ENCODE measurements around the gene CNTN1.

The CNTN1 gene

GRCh38 chr12:40692765-40693206 is 547 bp downstream of the CNTN1 start:
- DNase-seq (ENCODE audit: extremely low spot score): peak; percentile 33
- POLR2A ChIA-PET: no interaction called here
- CTCF ChIA-PET: no interaction called here
- TF ChIP-seq L3MBTL2 (conservative IDR thresholded peaks at IDR 0.05) (peak; percentile 42; the same call in 1 of the 2 replicates), SUZ12 (IDR thresholded peaks at IDR 0.05) (no peak)

- peak; percentile 51 for DNase-seq (ENCODE audit: extremely low spot score)
- ChIA-PET POLR2A (no interaction called here), CTCF (no interaction called here)
Observed at GRCh38 chr12:40693207-40693821, 1.1 kb downstream of the CNTN1 start.

GRCh38 chr12:40697566-40698259 is 5.5 kb downstream of the CNTN1 start:
- POLR2A ChIA-PET: no interaction called here
- TF ChIP-seq FOXA1 (IDR thresholded peaks at IDR 0.05) (no peak), FOXM1 (IDR thresholded peaks at IDR 0.05; ENCODE audit: borderline replicate concordance) (no peak), CTBP1 (IDR thresholded peaks at IDR 0.05; ENCODE audit: borderline replicate concordance) (no peak), NFRKB (IDR thresholded peaks at IDR 0.05) (no peak), HDGF (IDR thresholded peaks at IDR 0.05; ENCODE audit: borderline replicate concordance) (no peak), ARNT (IDR thresholded peaks at IDR 0.05) (no peak), ELF4 (IDR thresholded peaks at IDR 0.05) (no peak), SUZ12 (IDR thresholded peaks at IDR 0.05) (no peak), FOXK2 (IDR thresholded peaks at IDR 0.05) (no peak), TARDBP (IDR thresholded peaks at IDR 0.05) (no peak), PKNOX1 (IDR thresholded peaks at IDR 0.05) (0 out of 2 replicates have a peak, but pooled peaks have one; percentile 31), L3MBTL2 (conservative IDR thresholded peaks at IDR 0.05) (no peak), BHLHE40 (IDR thresholded peaks at IDR 0.05; ENCODE audit: borderline replicate concordance) (no peak), LEF1 (IDR thresholded peaks at IDR 0.05; ENCODE audit: borderline replicate concordance) (no peak), ZNF384 (IDR thresholded peaks at IDR 0.05) (peak; percentile 86), SP1 (IDR thresholded peaks at IDR 0.05) (no peak)
- no peak for DNase-seq (ENCODE audit: extremely low spot score)
- CTCF ChIA-PET: interaction anchor here (0.6 kb wide), 2 partner anchors 17 to 77 kb away, joined by 3 read pairs; no protein-coding TSS in a partner anchor

More at GRCh38 chr12:40693207-40693821, 1.1 kb downstream of the CNTN1 start:
- TF ChIP-seq LEF1 (IDR thresholded peaks at IDR 0.05; ENCODE audit: borderline replicate concordance): no peak
- no peak for TF ChIP-seq L3MBTL2 (conservative IDR thresholded peaks at IDR 0.05)
- no peak for TF ChIP-seq ZNF384 (IDR thresholded peaks at IDR 0.05)
- TF ChIP-seq FOXM1 (IDR thresholded peaks at IDR 0.05; ENCODE audit: borderline replicate concordance): no peak
- TF ChIP-seq ARNT (IDR thresholded peaks at IDR 0.05): no peak
- TF ChIP-seq PKNOX1 (IDR thresholded peaks at IDR 0.05): no peak
- TF ChIP-seq NFRKB (IDR thresholded peaks at IDR 0.05): no peak
- no peak for TF ChIP-seq FOXK2 (IDR thresholded peaks at IDR 0.05)
- no peak for TF ChIP-seq ELF4 (IDR thresholded peaks at IDR 0.05)
- no peak for TF ChIP-seq CTBP1 (IDR thresholded peaks at IDR 0.05; ENCODE audit: borderline replicate concordance)
- TF ChIP-seq FOXA1 (IDR thresholded peaks at IDR 0.05): no peak
- no peak for TF ChIP-seq SP1 (IDR thresholded peaks at IDR 0.05)
- no peak for TF ChIP-seq HDGF (IDR thresholded peaks at IDR 0.05; ENCODE audit: borderline replicate concordance)
- TF ChIP-seq BHLHE40 (IDR thresholded peaks at IDR 0.05; ENCODE audit: borderline replicate concordance): no peak

- ChIA-PET CTCF (interaction anchor here (0.7 kb wide), 1 partner anchor 388 kb away, joined by 4 read pairs; no protein-coding TSS in a partner anchor), POLR2A (no interaction called here)
- TF ChIP-seq ARNT (IDR thresholded peaks at IDR 0.05) (no peak), CTBP1 (IDR thresholded peaks at IDR 0.05; ENCODE audit: borderline replicate concordance) (no peak)
- no peak for DNase-seq (ENCODE audit: extremely low spot score)
Observed at GRCh38 chr12:40701756-40702155, 9.5 kb downstream of the CNTN1 start.

GRCh38 chr12:40711121-40711520 is 18.9 kb downstream of the CNTN1 start:
- no peak for DNase-seq (ENCODE audit: extremely low spot score)
- ChIA-PET CTCF (no interaction called here), POLR2A (no interaction called here)
- no peak for TF ChIP-seq LEF1 (IDR thresholded peaks at IDR 0.05; ENCODE audit: borderline replicate concordance)
- TF ChIP-seq CTBP1 (IDR thresholded peaks at IDR 0.05; ENCODE audit: borderline replicate concordance): no peak

GRCh38 chr12:40714636-40715035 is 22.4 kb downstream of the CNTN1 start:
- DNase-seq (ENCODE audit: extremely low spot score): no peak
- CTCF ChIA-PET: interaction anchor here (0.6 kb wide), 2 partner anchors 16 to 27 kb away, joined by 3 read pairs; no protein-coding TSS in a partner anchor
- TF ChIP-seq BHLHE40 (IDR thresholded peaks at IDR 0.05; ENCODE audit: borderline replicate concordance) (no peak), NFRKB (IDR thresholded peaks at IDR 0.05) (no peak), FOXA1 (IDR thresholded peaks at IDR 0.05) (no peak), SUZ12 (IDR thresholded peaks at IDR 0.05) (no peak), HDGF (IDR thresholded peaks at IDR 0.05; ENCODE audit: borderline replicate concordance) (no peak), L3MBTL2 (conservative IDR thresholded peaks at IDR 0.05) (no peak), FOXM1 (IDR thresholded peaks at IDR 0.05; ENCODE audit: borderline replicate concordance) (no peak), FOXK2 (IDR thresholded peaks at IDR 0.05) (no peak), ELF4 (IDR thresholded peaks at IDR 0.05) (no peak), PKNOX1 (IDR thresholded peaks at IDR 0.05) (no peak), TARDBP (IDR thresholded peaks at IDR 0.05) (no peak), CTBP1 (IDR thresholded peaks at IDR 0.05; ENCODE audit: borderline replicate concordance) (no peak), ARNT (IDR thresholded peaks at IDR 0.05) (no peak), SP1 (IDR thresholded peaks at IDR 0.05) (no peak), LEF1 (IDR thresholded peaks at IDR 0.05; ENCODE audit: borderline replicate concordance) (no peak), ZNF384 (IDR thresholded peaks at IDR 0.05) (no peak)
- POLR2A ChIA-PET: no interaction called here

Data from HEK293T (cell line).